GM21390 (cell line): Measurements from ENCODE around the gene CDC34.

Experiments
- ATAC-seq: cut with Tn5 transposase; IDR thresholded peaks from one replicate; pipeline ENCODE4 v1.9.1; 2021; ENCODE audit not compliant: unreplicated experiment

CDC34 gene, protein sequence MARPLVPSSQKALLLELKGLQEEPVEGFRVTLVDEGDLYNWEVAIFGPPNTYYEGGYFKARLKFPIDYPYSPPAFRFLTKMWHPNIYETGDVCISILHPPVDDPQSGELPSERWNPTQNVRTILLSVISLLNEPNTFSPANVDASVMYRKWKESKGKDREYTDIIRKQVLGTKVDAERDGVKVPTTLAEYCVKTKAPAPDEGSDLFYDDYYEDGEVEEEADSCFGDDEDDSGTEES

GRCh38 chr19:531753-532560 is at the start of gene CDC34:
TSS of gene CDC34 (plus strand) at chr19:531760. CDS start at chr19:531932, 172 bp downstream.
- ATAC-seq, result peak; percentile 3

- no peak for ATAC-seq
Observed at GRCh38 chr19:482186-483041, 49.1 kb upstream of the CDC34 start.

- no peak for ATAC-seq
Observed at GRCh38 chr19:483332-484072, 48.1 kb upstream of the CDC34 start.

DNA sequence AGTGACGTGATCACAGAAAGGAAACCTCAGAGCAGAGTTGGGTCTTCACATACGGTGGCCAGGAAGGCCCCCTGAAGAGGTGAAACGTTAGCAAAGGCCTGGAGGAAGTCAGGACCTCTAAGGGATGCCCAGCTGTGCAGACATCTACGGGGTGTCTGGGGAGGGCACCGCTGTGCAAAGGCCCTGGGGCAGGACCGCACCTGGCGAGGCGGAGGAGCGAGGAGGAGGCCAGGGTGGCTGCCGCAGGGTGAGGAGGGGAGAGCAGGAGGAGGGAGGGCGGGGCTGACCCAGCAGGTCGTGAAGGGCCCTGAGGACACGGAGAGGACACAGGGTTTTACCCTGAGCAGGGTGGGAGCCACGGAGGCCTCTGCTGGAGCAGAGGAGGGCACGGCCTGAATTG is 47.1 kb upstream of the CDC34 start:
- ATAC-seq, result no peak

- no peak for ATAC-seq
Observed at GRCh38 chr19:485077-485476, 46.5 kb upstream of the CDC34 start.

GRCh38 chr19:485583-486236 is 45.9 kb upstream of the CDC34 start:
- ATAC-seq, result no peak

- ATAC-seq, result peak; percentile 81
Observed at GRCh38 chr19:488505-489417, 42.8 kb upstream of the CDC34 start.

- ATAC-seq, result no peak
Observed at GRCh38 chr19:489418-490196, 42.0 kb upstream of the CDC34 start.

- ATAC-seq, result no peak
Observed at GRCh38 chr19:491146-491741, 40.3 kb upstream of the CDC34 start.

DNA sequence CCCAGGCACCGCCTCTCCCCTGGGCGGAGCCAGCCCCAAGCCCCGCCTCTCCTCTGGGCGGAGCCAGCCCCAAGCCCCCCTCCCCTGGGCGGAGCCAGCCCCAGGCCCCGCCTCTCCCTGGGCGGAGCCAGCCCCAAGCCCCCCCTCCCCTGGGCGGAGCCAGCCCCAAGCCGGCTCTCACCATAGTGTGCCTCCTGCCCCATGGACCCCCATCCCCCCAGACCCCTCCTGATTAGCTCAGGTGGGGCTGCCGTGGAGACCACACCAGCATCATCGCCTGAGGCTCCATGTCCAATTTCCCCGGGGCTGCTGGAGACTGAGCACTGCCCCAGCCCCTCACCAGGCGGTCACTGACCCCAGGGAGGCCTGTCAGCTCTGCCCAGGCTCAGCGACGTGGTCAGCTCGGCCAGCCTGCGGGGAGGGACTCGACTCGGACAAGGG is 39.4 kb upstream of the CDC34 start:
- no peak for ATAC-seq

DNA sequence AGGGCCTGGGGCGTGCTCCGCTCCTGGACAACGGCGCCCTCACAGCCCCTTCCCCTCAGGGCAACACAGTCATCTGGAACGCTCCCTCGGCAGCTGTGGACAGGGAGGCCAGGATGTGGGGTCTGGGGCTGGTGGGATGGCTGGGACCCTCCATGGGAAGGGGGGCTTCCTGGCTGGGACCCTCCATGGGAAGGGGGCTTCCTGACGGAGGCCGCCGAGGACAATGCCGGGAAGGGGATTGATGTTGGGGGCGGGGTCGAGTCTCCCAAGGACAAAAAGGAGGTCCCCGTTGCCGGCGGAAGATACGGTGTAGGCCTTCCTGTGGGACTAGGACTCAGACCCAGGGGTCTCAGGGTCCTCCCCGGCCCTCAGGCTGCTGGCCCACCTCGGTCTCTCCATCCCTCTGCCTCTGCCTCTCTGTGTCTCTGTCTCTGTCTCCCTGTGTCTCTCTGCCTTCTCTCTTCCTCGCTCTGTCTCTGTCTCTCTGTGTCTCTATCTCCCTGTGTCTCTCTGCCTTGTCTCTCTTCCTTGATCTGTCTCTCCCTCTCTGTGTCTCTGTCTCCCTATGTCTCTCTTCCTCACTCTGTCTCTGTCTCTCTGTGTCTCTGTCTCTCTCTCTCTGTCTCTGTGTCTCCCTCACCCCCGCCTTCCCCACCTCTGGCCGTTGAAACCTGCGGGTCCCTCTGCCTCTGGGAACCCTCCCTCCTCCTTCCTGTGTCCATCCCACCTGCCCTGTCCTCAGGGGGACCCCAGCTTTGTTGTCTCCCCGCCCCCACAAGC is 38.0 kb upstream of the CDC34 start:
- ATAC-seq, result no peak

DNA sequence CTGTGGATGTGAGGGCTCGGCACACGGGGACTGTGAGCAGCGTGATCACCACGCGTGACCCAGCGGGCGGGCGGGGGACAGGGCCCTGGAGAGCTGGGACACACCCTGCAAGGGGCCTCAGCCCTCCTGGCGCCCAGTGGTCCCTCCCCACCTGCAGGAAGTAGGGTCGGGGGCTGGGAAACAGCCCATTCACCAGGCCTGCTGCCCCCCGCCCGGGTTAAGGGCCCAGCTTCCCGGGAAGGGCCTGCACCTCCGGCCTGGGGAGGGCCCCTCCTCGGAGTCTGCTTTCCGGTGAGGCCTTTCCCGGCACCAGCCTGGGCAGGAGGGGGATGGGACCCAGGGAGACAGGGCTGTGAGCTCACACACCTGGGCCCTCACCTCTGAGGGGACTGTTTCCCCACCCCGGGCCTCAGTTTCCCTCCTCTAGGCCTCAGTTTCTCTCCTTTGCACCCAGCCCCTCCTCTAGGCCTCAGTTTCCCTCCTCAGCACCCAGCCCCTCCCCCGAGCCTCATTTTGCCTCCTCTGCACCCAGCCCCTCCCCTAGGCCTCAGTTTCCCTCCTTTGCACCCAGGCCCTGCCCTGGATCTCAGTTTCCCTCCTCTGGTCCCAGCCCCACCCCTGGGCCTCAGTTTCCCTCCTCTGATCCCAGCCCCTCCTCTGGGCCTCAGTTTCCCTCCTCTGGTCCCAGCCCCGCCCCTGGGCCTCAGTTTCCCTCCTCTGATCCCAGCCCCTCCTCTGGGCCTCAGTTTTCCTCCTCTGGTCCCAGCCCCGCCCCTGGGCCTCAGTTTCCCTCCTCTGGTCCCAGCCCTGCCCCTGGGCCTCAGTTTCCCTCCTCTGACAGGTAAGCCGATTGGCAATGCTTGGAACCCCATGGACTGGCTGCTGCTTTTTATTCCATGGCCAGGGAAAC is 37.1 kb upstream of the CDC34 start:
- ATAC-seq, result no peak

DNA sequence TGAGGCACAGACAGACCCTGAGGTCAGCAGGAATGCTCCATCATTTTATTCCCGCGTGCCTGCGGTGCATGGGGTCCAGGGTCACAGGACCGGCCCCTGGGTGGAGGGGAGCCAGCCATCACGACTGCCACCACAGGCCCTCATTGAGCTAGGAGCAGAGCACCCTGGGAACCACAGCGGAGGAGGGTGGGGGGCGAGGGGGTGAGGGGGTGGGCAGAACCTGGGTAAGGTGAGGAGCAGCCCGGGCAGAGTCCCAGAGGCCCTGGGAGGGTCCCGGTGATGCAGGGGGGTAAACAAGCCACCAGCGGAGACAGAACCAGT is 36.5 kb upstream of the CDC34 start:
- no peak for ATAC-seq

DNA sequence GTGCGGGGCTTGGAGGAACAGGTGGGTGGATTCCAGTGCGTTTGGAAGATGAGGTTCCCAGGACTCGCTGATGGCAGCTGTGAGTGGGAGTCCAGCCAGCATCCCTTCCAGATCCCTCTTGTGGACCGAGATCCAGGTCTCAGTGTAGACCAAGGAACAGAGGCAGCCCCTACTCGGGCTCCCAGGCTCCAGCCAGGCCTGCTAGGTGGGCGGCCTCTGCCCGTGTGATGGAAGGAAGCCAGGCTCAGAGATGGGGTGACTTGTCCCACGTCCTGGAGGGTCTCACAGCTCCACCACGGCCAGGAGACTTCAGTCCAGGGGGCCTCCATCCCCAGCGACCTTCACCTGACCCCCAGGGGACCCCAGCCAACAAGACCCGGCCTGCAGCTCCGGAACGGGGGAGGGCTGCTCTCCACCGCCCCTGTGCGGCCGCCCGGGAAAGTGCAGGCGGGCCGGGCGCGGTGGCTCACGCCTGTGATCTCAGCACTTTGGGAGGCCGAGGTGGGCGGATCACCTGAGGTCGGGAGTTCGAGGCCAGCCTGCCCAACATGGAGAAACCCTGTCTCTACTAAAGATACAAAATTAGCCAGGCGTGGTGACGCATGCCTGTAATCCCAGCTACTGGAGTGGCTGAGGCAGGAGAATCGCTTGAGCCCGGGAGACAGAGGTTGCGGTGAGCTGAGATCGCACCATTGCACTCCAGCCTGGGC is 36.0 kb upstream of the CDC34 start:
- no peak for ATAC-seq

DNA sequence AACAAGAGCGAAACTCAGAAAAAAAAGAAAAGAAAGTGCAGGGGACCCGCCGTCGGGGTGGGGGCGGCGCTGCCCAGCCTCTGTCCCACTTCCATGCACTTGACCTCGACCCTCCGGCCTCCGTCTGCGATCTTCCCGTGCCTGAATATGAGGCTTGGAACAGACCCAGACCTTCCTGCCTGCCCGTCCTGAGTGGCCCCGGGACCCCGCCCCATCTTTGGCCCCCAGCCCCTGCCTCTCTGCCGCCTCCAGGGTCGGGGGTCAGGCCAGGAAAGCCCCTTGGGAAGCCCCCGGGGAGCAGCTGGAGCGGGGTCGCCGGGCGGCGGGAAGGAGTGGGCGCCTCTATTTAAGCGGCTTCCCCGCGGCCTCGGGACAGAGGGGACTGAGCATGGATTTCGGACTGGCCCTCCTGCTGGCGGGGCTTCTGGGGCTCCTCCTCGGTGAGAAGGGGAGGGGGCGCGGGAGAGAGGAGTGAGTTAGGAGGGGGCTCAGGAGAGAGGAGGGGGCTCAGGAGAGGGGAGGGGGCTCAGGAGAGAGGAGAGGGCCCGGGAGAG is 35.4 kb upstream of the CDC34 start, which contains the start of gene MADCAM1:
Gene MADCAM1, plus strand, starts transcription at position 375 of the 554 bp plus-strand sequence. Its CDS starts 14 bp downstream, at position 389.
- ATAC-seq, result no peak
